Spleen (tissue), 11 donors: Measurements from ENCODE around the gene PARD6G. TPM values are rescaled to one million over a fixed set of nuclear protein-coding genes. Genes with fewer than 3 reads are reported as not detected.
"Not testable (repeated sequence)": the region's sequence is repeated elsewhere in the genome, so short reads cannot be mapped to it uniquely, and the experiment has no call there.

Experiments used
- DNase-seq: peaks from one replicate; pipeline ENCODE4 v3.0.0-alpha.2; 2020
- H3K27ac ChIP-seq, 8 donors: fragments of 200-600 bp; sonication (generic) in 7 of 8; 1 replicate in 4 of 8; 2 replicates in 4 of 8; pipeline versions ENCODE4 v1.5.0 to v1.8.0; 2016 to 2021; ENCODE audit warnings: inconsistent platforms in 4 of 8, mild to moderate bottlenecking in 4 of 8, moderate library complexity in 1 of 8
- H3K27me3 ChIP-seq, 7 donors: fragments of 200-600 bp; sonication (generic) in 6 of 7; replicated peaks in 1 of 7; 1 replicate in 4 of 7; 2 replicates in 3 of 7; pipeline versions ENCODE4 v1.5.0 to v1.8.0; 2016 to 2021; ENCODE audit warnings: inconsistent platforms in 3 of 7, mild to moderate bottlenecking in 1 of 7
- H3K36me3 ChIP-seq, 6 donors: fragments of 200-600 bp; sonication (generic) in 5 of 6; 1 replicate in 4 of 6; 2 replicates in 2 of 6; pipeline versions ENCODE4 v1.5.0 to v1.8.0; 2016 to 2021; ENCODE audit warnings: inconsistent platforms in 2 of 6
- H3K4me1 ChIP-seq, 6 donors: fragments of 200-600 bp; sonication (generic) in 5 of 6; 1 replicate in 3 of 6; 2 replicates in 3 of 6; pipeline versions ENCODE4 v1.5.0 to v1.8.0; 2016 to 2021; ENCODE audit warnings: inconsistent platforms in 3 of 6
- H3K4me3 ChIP-seq, 8 donors: fragments of 200-600 bp; sonication (generic) in 7 of 8; 1 replicate in 4 of 8; 2 replicates in 4 of 8; pipeline versions ENCODE4 v1.5.0 to v1.8.0; 2016 to 2021; ENCODE audit warnings: inconsistent platforms in 4 of 8, mild to moderate bottlenecking in 4 of 8, moderate library complexity in 2 of 8
- H3K9me3 ChIP-seq, 8 donors: fragments of 200-600 bp; sonication (generic) in 7 of 8; 1 replicate in 4 of 8; 2 replicates in 4 of 8; pipeline versions ENCODE4 v1.5.0 to v1.8.0; 2016 to 2021; ENCODE audit warnings: inconsistent platforms in 4 of 8
- POLR2A ChIP-seq, 3 donors: fragments of 450-650 bp; IDR thresholded peaks; one replicate each; pipeline ENCODE4 v1.5.1; 2017; ENCODE audit warnings: antibody characterized with exemption in 3 of 3, mild to moderate bottlenecking in 1 of 3
- POLR2AphosphoS5 ChIP-seq, 3 donors: sonication (generic); formaldehyde crosslinking; IDR thresholded peaks; one replicate each; pipeline ENCODE4 v1.5.1; 2017; ENCODE audit warnings: antibody characterized with exemption in 3 of 3
- WGBS, 5 donors: extraction: QIAGEN DNeasy Blood & Tissue Kit in 3 of 5; methylation state at CpG; one replicate each; pipeline versions ENCODE4 v1.1.5 to v1.1.7; 2013 to 2018; 5-methylcytosine and 5-hydroxymethylcytosine counted together
- intact Hi-C: fragments of 100-400 bp; cut with DNase I; formaldehyde crosslinking; loops from one replicate; pipeline ENCODE4 v1.15.0; 2023; ENCODE audit warnings: low total_unique reads
- polyA plus RNA-seq, 3 donors: library from polyadenylated mRNA; stranded (reverse); fragments of 200-250 nt; gene quantifications; one replicate each; pipeline ENCODE4 v1.2.1, GENCODE V29; 2013
- total RNA-seq, 7 donors: library from RNA; depleted of rRNA in 3 of 7; stranded (reverse); fragments of >200 nt in 3 of 7; fragmentation: NEBNext Ultra II Directional in 4 of 7; extraction: Animal tissue kit (Norgen Biotek cat#: 25700) in 4 of 7; gene quantifications; one replicate each; pipeline versions ENCODE4 v1.1.0 to v1.2.1, GENCODE V29; 2016 to 2021
- TF ChIP-seq, protein P1 (sequence below), 11 experiments: fragments of 200-600 bp in 7 of 11; fragments of 450-650 bp in 4 of 11; sonication (generic) in 4 of 11; IDR thresholded peaks in 8 of 11; conservative IDR thresholded peaks in 3 of 11; 1 replicate in 7 of 11; 2 replicates in 4 of 11; pipeline versions ENCODE4 v1.4.0 to v1.8.0; 2016 to 2021; ENCODE audit warnings: antibody characterized with exemption in 11 of 11, inconsistent platforms in 4 of 11, mild to moderate bottlenecking in 1 of 11
- donor health status: healthy with polysubstance abuse.
- donor health status: DM: no; HTN: no; CAD: no; lungs with moderate emphysema.
- donor health status: DM: no; HTN: no; CAD: no.
- donor health status: Bipolar disorder and iron deficiency.
- donor health status: healthy.
- donor health status: DM: no; HTN: no; CAD: no.
- donor health status: DM: yes; HTN: yes; CAD: no.

PARD6G gene
- total and polyA plus RNA-seq, 10 donors = 0.30 to 6.8 (median 2.4) TPM

DNA sequence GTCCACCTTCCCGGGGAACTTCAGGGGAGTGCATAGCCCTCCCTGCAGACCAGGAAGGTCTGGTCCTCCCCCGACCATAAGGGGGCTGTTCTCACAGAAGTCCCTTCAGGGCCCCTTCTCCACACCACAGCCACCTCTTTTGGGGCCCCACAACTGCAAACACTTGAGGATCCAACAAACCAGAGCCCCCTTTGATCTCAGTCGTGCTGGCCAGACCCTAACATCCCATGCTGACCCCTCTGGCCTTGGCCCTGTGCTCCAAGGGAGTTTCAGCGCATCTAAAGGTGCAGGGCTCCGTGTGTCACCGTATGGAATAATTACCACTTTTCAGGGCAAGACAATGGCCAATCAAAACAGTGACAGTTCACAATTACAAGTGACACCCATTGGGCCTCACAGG, 80.6 kb downstream of the PARD6G start:
- Histone ChIP-seq H3K4me1 (peaks cover 0 to 12% (median 7%) of the 10 kb centered on the region in 6 donors), H3K36me3 (no peaks in the 10 kb centered on the region), H3K4me3 (no peak overlapping the region), H3K27me3 (peaks cover 0 to 51% (median 6%) of the 10 kb centered on the region in 7 donors), H3K9me3 (peaks cover 2 to 34% (median 26%) of the 10 kb centered on the region in 8 donors), H3K27ac (no peak overlapping the region)
- intact Hi-C loops = no loop called here
- TF ChIP-seq POLR2AphosphoS5 (IDR thresholded peaks at IDR 0.05) = no peak
- TF ChIP-seq, protein P1, sequence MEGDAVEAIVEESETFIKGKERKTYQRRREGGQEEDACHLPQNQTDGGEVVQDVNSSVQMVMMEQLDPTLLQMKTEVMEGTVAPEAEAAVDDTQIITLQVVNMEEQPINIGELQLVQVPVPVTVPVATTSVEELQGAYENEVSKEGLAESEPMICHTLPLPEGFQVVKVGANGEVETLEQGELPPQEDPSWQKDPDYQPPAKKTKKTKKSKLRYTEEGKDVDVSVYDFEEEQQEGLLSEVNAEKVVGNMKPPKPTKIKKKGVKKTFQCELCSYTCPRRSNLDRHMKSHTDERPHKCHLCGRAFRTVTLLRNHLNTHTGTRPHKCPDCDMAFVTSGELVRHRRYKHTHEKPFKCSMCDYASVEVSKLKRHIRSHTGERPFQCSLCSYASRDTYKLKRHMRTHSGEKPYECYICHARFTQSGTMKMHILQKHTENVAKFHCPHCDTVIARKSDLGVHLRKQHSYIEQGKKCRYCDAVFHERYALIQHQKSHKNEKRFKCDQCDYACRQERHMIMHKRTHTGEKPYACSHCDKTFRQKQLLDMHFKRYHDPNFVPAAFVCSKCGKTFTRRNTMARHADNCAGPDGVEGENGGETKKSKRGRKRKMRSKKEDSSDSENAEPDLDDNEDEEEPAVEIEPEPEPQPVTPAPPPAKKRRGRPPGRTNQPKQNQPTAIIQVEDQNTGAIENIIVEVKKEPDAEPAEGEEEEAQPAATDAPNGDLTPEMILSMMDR (IDR thresholded peaks at IDR 0.05 in 8 of 11, conservative IDR thresholded peaks at IDR 0.05 in 3 of 11) = no peak
- no peak for TF ChIP-seq POLR2A (IDR thresholded peaks at IDR 0.05)
- no peak for DNase-seq
- WGBS, 5 donors = 71 to 85% (median 84%) methylated on average over 6 of the region's 6 CpGs

DNA sequence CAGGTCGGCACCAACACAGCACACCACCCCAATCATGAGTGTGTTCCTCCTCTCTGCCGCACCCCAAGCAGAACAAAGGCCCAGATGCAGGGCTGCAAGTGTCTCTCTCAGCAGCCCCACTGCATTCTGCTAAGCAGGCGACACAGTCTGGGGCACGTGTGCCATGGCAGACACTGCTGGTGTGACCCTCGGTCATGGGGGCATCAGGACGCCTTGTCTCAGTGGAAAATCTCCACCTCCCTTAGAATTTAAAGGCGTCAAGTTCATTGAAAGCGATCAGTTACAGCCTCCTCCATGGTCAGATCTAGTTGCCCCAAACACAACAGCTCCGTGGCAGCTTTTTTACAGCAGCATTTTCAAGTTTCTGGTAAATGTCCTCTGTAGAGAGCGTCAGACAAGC, 81.1 kb downstream of the PARD6G start:
- DNase-seq = no peak
- Histone ChIP-seq H3K9me3 (peaks cover 2 to 34% (median 26%) of the 10 kb centered on the region in 8 donors), H3K4me1 (peaks cover 0 to 7% (median 3%) of the 10 kb centered on the region in 6 donors), H3K27ac (no peak overlapping the region), H3K27me3 (peaks cover 0 to 51% (median 3%) of the 10 kb centered on the region in 7 donors), H3K4me3 (no peak overlapping the region), H3K36me3 (no peaks in the 10 kb centered on the region)
- no peak for TF ChIP-seq POLR2AphosphoS5 (IDR thresholded peaks at IDR 0.05)
- TF ChIP-seq, protein P1 (IDR thresholded peaks at IDR 0.05 in 8 of 11, conservative IDR thresholded peaks at IDR 0.05 in 3 of 11) = no peak
- TF ChIP-seq POLR2A (IDR thresholded peaks at IDR 0.05) = no peak
- intact Hi-C loops = no loop called here
- WGBS, 5 donors = 90 to 93% (median 91%) methylated on average over 8 to 10 of the region's 10 CpGs

DNA sequence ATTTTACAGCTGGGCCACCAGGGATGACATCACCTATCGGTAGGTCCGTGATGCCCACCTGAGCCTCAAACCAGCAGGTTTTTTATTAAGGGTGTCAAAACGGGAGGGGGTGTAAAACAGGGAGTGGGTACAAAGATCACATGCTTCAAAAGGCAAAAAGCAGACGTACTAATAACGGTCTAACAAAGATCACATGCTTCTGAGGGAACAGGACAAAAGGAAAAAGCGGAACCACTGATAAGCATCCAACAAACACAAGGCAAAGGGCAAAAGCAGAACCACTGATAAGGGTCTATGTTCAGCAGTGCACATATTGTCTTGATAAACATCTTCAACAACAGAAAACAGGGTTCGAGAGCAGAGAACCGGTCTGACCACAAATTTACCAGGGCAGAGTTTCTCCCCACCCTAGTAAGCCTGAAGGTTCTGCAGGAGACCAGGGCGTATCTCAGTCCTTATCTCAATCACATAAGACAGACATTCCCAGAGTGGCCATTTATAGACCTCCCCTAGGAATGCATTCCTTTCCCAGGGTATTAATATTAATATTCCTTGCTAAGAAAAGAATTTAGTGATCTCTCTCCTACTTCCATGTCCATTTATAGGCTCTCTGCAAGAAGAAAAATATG, 82.5 kb downstream of the PARD6G start:
- H3K27ac ChIP-seq, intact Hi-C loops, DNase-seq, H3K36me3 ChIP-seq, H3K4me1 ChIP-seq, H3K4me3 ChIP-seq: not testable (repeated sequence)
- Histone ChIP-seq H3K27me3 (peaks cover 0 to 53% (median 6%) of the 10 kb centered on the region in 7 donors), H3K9me3 (peaks cover 2 to 34% (median 26%) of the 10 kb centered on the region in 8 donors)
- WGBS, 5 donors = 82 to 89% (median 85%) methylated on average over 9 of the region's 9 CpGs

DNA sequence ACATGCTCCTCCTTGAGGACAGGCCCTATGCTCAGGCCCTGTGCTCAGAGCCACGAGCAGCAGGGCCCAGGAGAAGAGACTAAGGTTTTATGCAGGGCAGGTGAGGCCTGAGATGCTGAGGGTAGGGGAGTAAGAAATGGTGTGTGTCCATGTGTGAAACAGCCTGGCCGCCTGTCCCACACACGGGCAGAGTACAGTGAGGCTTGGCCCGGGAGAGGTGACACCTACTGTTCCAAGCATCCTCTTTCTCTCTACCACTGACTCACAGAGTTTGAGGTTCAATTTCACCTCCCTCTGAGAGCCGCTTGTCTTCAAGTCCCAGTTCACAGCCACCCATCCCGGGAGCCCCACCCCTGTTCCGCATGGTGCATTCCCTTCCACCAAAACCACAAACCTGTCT, 84.1 kb downstream of the PARD6G start:
- DNase-seq = no peak
- WGBS, 5 donors = 82 to 100% (median 95%) methylated on average over 7 of the region's 7 CpGs

More for the DNA sequence above, 84.1 kb downstream of the PARD6G start:
- intact Hi-C loops = no loop called here
- H3K9me3 ChIP-seq = peaks cover 2 to 34% (median 26%) of the 10 kb centered on the region in 8 donors
- no peaks in the 10 kb centered on the region for H3K36me3 ChIP-seq
- H3K27ac ChIP-seq = no peak overlapping the region
- TF ChIP-seq POLR2A (IDR thresholded peaks at IDR 0.05) (no peak), POLR2AphosphoS5 (IDR thresholded peaks at IDR 0.05) (no peak)
- TF ChIP-seq, protein P1 (IDR thresholded peaks at IDR 0.05 in 8 of 11, conservative IDR thresholded peaks at IDR 0.05 in 3 of 11) = no peak
- H3K4me3 ChIP-seq = no peak overlapping the region
- peaks cover 0 to 57% (median 15%) of the 10 kb centered on the region in 7 donors for H3K27me3 ChIP-seq
- peaks cover 0 to 17% (median 7%) of the 10 kb centered on the region in 6 donors for H3K4me1 ChIP-seq
